HTERT RPE-1 (cell line): ENCODE data around the gene DPYSL3.

Source experiments
- in situ Hi-C: fragments of 300-500 bp; cut with MboI; formaldehyde crosslinking; loops from 4 replicates; pipeline ENCODE4 v1.14.3; 2020; ENCODE audit warnings: low sequenced_read_pairs

The DPYSL3 gene

GRCh38 chr5:147474140-147474539 is 35.7 kb downstream of the DPYSL3 start:
- in situ Hi-C loops: no loop called here

GRCh38 chr5:147472664-147473475 is 37.0 kb downstream of the DPYSL3 start:
- in situ Hi-C loops: no loop called here

GRCh38 chr5:147467973-147468508 is 41.8 kb downstream of the DPYSL3 start:
- in situ Hi-C loops: no loop called here

GRCh38 chr5:147466360-147466980 is 43.4 kb downstream of the DPYSL3 start:
- in situ Hi-C loops: no loop called here

- in situ Hi-C loops: no loop called here
Measured at GRCh38 chr5:147465747-147466146, 44.1 kb downstream of the DPYSL3 start.

GRCh38 chr5:147464211-147464610 is 45.7 kb downstream of the DPYSL3 start:
- in situ Hi-C loops: no loop called here

GRCh38 chr5:147461915-147462314 is 48.0 kb downstream of the DPYSL3 start:
- in situ Hi-C loops: no loop called here

- in situ Hi-C loops: no loop called here
Measured at GRCh38 chr5:147460380-147460779, 49.5 kb downstream of the DPYSL3 start.

- in situ Hi-C loops: no loop called here
Measured at GRCh38 chr5:147458581-147458980, 51.3 kb downstream of the DPYSL3 start.

- in situ Hi-C loops: no loop called here
Measured at GRCh38 chr5:147455822-147456450, 53.9 kb downstream of the DPYSL3 start.

GRCh38 chr5:147454996-147455677 is 54.7 kb downstream of the DPYSL3 start:
- in situ Hi-C loops: no loop called here

- in situ Hi-C loops: no loop called here
Measured at GRCh38 chr5:147453875-147454814, 55.7 kb downstream of the DPYSL3 start.

GRCh38 chr5:147452165-147452811 is 57.6 kb downstream of the DPYSL3 start:
- in situ Hi-C loops: no loop called here

- in situ Hi-C loops: no loop called here
Measured at GRCh38 chr5:147451193-147451592, 58.7 kb downstream of the DPYSL3 start.

GRCh38 chr5:147450606-147451005 is 59.3 kb downstream of the DPYSL3 start:
- in situ Hi-C loops: no loop called here

- in situ Hi-C loops: no loop called here
Measured at GRCh38 chr5:147448766-147449165, 61.1 kb downstream of the DPYSL3 start.

GRCh38 chr5:147446523-147446922 is 63.3 kb downstream of the DPYSL3 start:
- in situ Hi-C loops: no loop called here

GRCh38 chr5:147445917-147446316 is 64.0 kb downstream of the DPYSL3 start:
- in situ Hi-C loops: no loop called here

- in situ Hi-C loops: no loop called here
Measured at GRCh38 chr5:147445090-147445489, 64.8 kb downstream of the DPYSL3 start.

- in situ Hi-C loops: no loop called here
Measured at GRCh38 chr5:147442224-147442623, 67.6 kb downstream of the DPYSL3 start.
